Suprapubic skin (tissue), 4 donors: ENCODE measurements around the gene PLPP1. TPM values are rescaled to one million over a fixed set of nuclear protein-coding genes. Genes with fewer than 3 reads are reported as not detected.

Experiments
- total RNA-seq, 4 donors: library from RNA; depleted of rRNA; stranded (reverse); fragments of >200 nt; gene quantifications; one replicate each; pipeline ENCODE4 v1.1.0, GENCODE V29; 2016

The PLPP1 gene
- total RNA-seq, 4 donors from 2014 or later = 57.8 to 81.6 (median 69.1) TPM

Other genes with a start within 250 kb of the PLPP1 start
- gene DHX29, start 227.3 kb downstream of the PLPP1 start, total RNA-seq = 10 to 100 TPM; 16.5 to 32.9 (median 25.9) TPM
- gene MTREX, start 227.0 kb downstream of the PLPP1 start, total RNA-seq = 100 to 1,000 TPM in 1 of 4 donors, 10 to 100 TPM in 3; 50.0 to 131 (median 70.8) TPM
- 10 to 100 TPM; 13.9 to 52.6 (median 19.7) TPM for gene SLC38A9, start 177.4 kb upstream of the PLPP1 start, total RNA-seq
- gene DDX4, start 203.1 kb upstream of the PLPP1 start, total RNA-seq = not detected